ENCODE results near the gene DMRTA1.
"Not testable (repeated sequence)": the region's sequence is repeated elsewhere in the genome, so short reads cannot be mapped to it uniquely, and the experiment has no call there.

DMRTA1 gene, protein sequence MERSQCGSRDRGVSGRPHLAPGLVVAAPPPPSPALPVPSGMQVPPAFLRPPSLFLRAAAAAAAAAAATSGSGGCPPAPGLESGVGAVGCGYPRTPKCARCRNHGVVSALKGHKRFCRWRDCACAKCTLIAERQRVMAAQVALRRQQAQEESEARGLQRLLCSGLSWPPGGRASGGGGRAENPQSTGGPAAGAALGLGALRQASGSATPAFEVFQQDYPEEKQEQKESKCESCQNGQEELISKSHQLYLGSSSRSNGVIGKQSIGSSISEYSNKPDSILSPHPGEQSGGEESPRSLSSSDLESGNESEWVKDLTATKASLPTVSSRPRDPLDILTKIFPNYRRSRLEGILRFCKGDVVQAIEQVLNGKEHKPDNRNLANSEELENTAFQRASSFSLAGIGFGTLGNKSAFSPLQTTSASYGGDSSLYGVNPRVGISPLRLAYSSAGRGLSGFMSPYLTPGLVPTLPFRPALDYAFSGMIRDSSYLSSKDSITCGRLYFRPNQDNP

DNA sequence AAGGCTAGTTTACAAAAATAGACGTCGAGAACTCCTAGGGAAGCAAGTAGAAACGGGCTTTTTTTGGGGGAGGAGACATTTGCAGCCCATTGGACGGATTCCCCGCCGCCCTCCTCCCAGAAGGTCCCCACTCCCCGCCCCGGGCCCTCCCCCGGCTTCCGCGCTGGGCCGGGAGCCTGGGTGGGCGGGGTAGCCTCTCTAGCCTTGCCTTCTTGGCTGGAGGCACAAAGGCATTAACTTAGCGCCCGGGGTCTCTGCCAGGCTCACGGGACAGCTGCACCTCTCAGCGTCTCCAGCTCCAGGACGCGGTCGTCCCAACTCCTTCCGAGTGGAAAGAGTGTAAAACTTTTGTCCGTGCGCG is at the start of gene DMRTA1:
Gene DMRTA1 (plus strand): TSS at position 236 of the 361 bp plus-strand sequence. CDS start 242 bp downstream, outside the sequence.
- no peak for DNase-seq

GRCh38 chr9:22401671-22402070 is 45.0 kb upstream of the DMRTA1 start:
- no peak for DNase-seq

DNA sequence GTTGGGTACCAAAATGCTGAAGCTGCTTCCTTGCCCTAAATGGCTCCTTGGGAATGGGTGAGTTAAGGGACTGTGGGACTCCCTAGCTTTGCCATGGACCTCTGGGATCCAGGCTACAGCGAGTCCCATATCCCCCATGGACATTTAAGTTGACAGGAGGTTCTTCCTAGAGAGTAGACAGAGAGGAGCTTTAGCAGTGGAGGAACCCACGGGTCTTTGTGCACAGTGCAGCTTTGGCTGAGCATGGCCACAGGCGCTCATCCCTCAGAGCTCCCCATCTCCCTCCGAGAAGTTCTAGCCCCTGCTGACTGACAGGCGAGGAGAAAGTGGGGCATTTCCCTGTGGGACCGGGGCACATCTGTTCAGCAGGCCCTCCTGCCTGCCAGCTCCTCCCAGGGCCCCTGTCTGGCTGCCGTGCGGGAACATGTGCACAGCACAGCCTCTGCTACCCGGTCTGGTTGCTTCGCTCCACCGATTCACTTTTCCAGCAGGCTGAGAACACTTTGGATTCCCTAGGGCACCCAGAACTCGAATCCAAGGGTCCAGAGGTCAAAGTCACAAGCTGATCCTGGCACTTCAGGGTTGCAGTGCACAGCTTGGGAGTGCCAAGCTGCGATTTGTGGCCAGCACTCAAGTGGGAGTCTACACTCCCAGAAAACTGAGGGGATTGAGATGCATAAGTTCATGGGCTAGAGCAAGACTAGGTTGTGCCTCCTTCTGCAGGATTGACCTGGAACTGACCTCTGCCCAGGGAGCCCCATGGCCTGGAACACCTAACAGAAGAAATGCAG is 40.6 kb upstream of the DMRTA1 start:
- DNase-seq = no peak

- DNase-seq = no peak
These were observed 32.7 kb upstream of the DMRTA1 start for GRCh38 chr9:22413884-22414283.

- DNase-seq = no peak
These were observed 30.5 kb upstream of the DMRTA1 start for GRCh38 chr9:22415941-22416691.

GRCh38 chr9:22416692-22417060 is 29.9 kb upstream of the DMRTA1 start:
- no peak for DNase-seq

DNA sequence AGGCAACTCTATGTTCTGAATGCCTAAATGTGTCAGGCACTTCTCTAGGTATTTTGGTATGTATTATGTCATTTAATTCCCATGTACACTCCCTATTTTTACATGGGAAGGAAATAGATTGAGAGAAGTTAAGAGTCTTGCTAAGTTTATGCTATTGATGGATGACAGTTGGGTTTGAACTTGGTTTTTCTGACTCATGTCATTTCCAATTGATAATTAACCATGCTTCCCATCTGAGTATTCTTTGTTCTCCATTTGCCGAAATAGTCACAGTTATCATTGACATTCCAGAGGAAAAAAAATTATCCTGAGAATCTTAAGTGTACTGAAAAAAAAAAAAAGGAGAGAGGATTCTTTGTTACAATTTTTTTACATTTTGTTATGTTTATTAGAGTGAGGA is 23.1 kb upstream of the DMRTA1 start:
- DNase-seq = no peak

DNA sequence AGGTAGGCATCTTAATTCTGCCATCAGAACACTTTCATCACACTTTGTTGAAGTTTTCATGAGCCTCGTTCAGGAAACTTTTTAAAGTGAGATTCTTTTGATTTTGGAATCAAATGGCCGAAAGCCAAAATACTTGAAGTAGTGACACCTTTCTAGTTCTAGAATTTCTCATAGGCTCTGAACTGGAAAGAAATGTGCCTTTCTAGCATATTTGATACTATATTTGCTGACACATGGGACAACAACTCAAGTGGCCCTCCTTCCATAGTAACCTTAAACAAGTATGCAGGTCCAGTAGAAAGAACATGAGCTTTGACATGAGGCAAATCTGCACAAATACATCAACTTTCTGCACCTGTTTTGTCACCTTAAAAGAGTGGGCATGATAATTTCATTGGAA is 22.0 kb upstream of the DMRTA1 start:
- no peak for DNase-seq

DNA sequence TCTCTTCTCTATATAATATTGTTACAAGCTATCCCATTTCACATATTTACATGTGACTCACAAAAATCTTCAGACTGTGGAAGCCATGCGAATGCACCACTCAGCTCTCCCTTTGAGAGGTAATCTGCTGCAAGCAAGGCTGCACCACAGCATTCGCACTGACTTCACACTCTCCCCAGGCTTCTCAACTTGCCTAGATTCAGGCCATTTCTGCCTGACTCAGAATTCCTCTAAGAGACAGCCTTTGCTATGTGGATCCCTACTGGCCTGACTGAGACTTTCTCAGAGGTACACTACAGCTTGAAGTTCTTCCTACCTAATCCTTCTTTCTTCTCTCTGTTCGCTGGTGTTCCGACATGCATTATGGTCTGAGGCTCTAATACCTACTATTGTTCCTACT is 21.1 kb upstream of the DMRTA1 start:
- DNase-seq = no peak

- no peak for DNase-seq
These were observed 19.3 kb upstream of the DMRTA1 start for GRCh38 chr9:22427226-22427880.

- no peak for DNase-seq
These were observed 12.9 kb upstream of the DMRTA1 start for GRCh38 chr9:22433691-22434090.

DNA sequence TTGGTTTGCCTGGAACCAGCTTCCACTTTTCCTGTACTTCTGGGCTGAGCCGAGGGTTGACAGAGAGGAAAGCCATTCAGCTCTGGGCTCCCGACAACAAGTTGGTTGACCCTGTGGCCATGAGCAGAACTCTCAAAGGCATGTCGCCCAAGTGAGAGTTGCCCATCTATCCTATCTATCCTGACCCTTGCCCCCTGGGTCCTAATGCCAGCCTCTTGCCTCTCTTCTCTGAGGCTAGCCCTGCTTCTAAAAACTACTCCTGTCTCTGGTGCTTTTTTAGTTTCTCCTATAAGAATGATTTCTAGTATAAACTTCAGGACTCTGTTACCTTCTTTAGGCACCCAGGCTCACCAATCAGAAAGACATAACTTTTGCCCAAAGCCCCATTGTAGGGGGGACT is 11.4 kb upstream of the DMRTA1 start:
- not testable (repeated sequence) for DNase-seq

DNA sequence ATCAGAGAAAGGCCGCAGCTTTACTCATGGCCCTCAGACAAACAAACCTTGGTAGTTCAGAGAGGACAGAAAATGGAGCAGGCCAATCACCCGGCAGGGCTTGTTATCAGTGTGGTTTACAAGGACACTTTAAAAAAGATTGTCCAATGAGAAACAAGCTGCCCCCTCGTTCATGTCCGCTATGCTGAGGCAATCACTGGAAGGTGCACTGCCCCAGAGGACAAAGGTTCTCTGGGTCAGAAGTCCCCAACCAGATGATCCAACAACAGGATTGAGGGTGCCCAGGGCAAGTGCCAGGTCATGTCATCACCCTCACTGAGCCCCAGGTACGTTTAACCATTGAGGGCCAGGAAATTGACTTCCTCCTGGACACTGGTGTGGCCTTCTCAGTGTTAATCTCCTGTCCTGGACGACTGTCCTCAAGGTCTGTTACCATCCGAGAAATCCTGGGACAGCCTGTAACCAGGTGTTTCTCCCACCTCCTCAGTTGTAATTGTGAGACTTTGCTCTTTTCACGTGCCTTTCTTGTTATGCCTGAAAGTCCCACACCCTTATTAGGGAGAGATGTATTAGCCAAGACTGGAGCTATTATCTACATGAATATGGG is 9.1 kb upstream of the DMRTA1 start:
- DNase-seq = not testable (repeated sequence)

- no peak for DNase-seq
These were observed 5.8 kb upstream of the DMRTA1 start for GRCh38 chr9:22440841-22441240.

GRCh38 chr9:22446950-22447617 is 460 bp downstream of the DMRTA1 start:
- DNase-seq = peak; percentile 47

DNA sequence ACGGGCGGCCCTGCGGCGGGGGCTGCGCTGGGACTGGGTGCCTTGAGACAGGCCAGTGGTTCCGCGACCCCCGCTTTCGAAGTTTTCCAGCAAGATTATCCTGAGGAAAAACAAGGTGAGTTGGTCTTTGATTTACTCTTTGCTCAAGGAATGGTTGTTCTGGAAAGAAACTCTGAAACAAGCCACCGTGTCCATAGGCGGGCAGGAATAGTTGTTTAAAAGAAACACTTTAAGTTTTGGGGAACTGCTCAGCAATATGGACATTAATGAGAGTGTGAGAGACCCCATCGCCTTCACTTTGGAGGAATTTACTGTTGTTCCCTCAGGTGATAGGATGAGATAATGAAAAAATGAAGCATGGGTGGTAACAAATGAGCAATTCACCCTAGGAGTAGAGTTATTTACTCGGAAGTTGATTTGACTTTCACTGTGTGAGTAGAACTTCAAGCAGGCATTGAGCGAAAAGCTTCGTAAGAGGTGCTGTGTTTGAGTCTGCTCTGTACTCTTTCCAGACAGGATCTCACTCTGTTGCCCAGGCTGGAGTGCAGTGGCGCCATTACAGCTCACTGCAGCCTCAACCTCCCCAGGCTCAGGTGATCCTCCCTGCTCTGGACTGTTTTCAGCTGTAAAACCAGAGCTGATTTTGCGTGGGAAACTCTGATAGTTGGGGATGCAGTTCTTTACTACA is 1.1 kb downstream of the DMRTA1 start:
- DNase-seq = no peak

- no peak for DNase-seq
These were observed 3.1 kb downstream of the DMRTA1 start for GRCh38 chr9:22449719-22450118.

- DNase-seq = peak; percentile 38
These were observed 5.9 kb downstream of the DMRTA1 start for GRCh38 chr9:22452415-22453010.

- no peak for DNase-seq
These were observed 7.4 kb downstream of the DMRTA1 start for GRCh38 chr9:22454016-22454415.

DNA sequence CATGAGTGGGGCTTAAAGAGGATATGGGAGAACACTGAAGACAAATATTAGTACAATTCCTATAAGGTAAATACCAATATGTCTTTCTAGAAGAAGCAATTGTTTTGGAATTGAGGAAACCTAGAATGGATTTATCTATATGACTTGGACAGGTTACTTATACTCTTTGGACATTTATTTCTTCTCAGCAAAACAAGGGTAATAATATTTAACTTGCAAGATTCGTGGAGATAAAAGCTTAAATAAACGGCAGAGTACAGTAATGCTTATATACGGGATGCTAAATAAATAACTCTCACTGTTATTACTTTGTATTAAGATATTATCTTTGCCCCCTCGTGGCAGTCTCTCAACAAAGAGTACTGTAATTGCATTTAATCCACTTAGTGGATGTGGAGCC is 8.6 kb downstream of the DMRTA1 start:
- DNase-seq = no peak

- DNase-seq = no peak
These were observed 10.8 kb downstream of the DMRTA1 start for GRCh38 chr9:22457448-22457847.

Data from activated CD4-positive, alpha-beta T cell treated with anti-CD3 and anti-CD28 coated beads, Interleukin-2, amount 50 U/mL, for 16 hours (primary cell).